AG04449 (cell line): ENCODE results near the gene PLD3.

Source experiments
- CTCF ChIA-PET: fragments of 350-600 bp; formaldehyde crosslinking; extraction: SDS; loops from one replicate; lab custom pipeline; 2021; ENCODE audit warnings: antibody characterized with exemption; lab: Yijun Ruan, JAX
- POLR2A ChIA-PET: fragments of 400-600, 350-600 bp; formaldehyde crosslinking; extraction: SDS; loops from one replicate; lab custom pipeline; 2020; ENCODE audit warnings: antibody characterized with exemption, inconsistent platforms; lab: Yijun Ruan, JAX
- DNase-seq: peaks from one replicate; pipeline ENCODE4 v3.0.0-alpha.2; 2010; ENCODE audit warnings: low read depth, low spot score
- H3K4me3 ChIP-seq: 2 replicates; pipeline ENCODE4 v1.5.1; 2011; ENCODE audit warnings: low read depth, mild to moderate bottlenecking, control low read depth, low read length
- TF ChIP-seq, protein P1 (sequence below): IDR thresholded peaks from one replicate; pipeline ENCODE4 v1.5.1; 2011; ENCODE audit warnings: mild to moderate bottlenecking, moderate library complexity, low read length, control low read depth, inconsistent platforms; ENCODE audit not compliant: insufficient read depth; ENCODE audit errors: missing control alignments

PLD3 gene

GRCh38 chr19:40419066-40419612 is 70.6 kb downstream of the PLD3 start:
- TF ChIP-seq, protein P1, sequence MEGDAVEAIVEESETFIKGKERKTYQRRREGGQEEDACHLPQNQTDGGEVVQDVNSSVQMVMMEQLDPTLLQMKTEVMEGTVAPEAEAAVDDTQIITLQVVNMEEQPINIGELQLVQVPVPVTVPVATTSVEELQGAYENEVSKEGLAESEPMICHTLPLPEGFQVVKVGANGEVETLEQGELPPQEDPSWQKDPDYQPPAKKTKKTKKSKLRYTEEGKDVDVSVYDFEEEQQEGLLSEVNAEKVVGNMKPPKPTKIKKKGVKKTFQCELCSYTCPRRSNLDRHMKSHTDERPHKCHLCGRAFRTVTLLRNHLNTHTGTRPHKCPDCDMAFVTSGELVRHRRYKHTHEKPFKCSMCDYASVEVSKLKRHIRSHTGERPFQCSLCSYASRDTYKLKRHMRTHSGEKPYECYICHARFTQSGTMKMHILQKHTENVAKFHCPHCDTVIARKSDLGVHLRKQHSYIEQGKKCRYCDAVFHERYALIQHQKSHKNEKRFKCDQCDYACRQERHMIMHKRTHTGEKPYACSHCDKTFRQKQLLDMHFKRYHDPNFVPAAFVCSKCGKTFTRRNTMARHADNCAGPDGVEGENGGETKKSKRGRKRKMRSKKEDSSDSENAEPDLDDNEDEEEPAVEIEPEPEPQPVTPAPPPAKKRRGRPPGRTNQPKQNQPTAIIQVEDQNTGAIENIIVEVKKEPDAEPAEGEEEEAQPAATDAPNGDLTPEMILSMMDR: no peak
- CTCF ChIA-PET: interaction anchor here (0.5 to 5.0 kb wide), 5 partner anchors 10 to 123 kb away, joined by 3 to 62 read pairs (median 7); partner anchors contain the start of gene BLVRB
- POLR2A ChIA-PET: no interaction called here
- H3K4me3 ChIP-seq: no peak overlapping the region
- no peak for DNase-seq

DNA sequence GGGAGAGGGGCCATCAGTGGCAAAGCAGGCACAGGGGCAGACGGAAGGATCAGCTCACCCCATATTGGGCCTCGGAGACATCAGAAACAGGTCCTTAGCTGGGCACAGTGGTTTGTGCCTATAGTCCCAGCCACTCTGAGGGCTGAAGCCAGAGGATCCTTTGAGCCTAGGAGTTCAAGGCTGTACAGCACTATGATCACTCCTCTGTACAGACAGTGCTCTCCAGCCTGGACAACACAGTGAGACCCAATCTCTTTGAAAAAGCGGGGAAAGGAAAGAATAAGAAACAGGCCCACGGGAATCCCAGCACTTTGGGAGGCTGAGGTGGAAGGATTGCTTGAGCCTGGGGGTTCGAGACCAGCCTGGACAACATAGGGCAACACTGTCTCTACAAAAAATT is 71.3 kb downstream of the PLD3 start:
- CTCF ChIA-PET: interaction anchor here (0.7 to 5.0 kb wide), 17 partner anchors 11 to 215 kb away, joined by 3 to 62 read pairs (median 6); partner anchors contain the start of genes BLVRB and SERTAD3
- POLR2A ChIA-PET: interaction anchor here (0.7 to 1.9 kb wide), 3 partner anchors 14 to 55 kb away, joined by 3 to 9 read pairs (median 9); partner anchors contain the start of gene SERTAD3
- TF ChIP-seq, protein P1: no peak
- no peak overlapping the region for H3K4me3 ChIP-seq
- no peak for DNase-seq

- POLR2A ChIA-PET: interaction anchor here (0.7 to 1.9 kb wide), 10 partner anchors 9 to 213 kb away, joined by 3 to 9 read pairs (median 4); partner anchors contain the start of genes BLVRB and SERTAD3
- TF ChIP-seq, protein P1: no peak
- H3K4me3 ChIP-seq: peak overlapping the region; percentile 68
- CTCF ChIA-PET: interaction anchor here (0.8 to 5.0 kb wide), 24 partner anchors 9 to 214 kb away, joined by 3 to 62 read pairs (median 5); partner anchors contain the start of genes BLVRB and SERTAD3
- no peak for DNase-seq
Measured at GRCh38 chr19:40420451-40420765, 71.9 kb downstream of the PLD3 start.

DNA sequence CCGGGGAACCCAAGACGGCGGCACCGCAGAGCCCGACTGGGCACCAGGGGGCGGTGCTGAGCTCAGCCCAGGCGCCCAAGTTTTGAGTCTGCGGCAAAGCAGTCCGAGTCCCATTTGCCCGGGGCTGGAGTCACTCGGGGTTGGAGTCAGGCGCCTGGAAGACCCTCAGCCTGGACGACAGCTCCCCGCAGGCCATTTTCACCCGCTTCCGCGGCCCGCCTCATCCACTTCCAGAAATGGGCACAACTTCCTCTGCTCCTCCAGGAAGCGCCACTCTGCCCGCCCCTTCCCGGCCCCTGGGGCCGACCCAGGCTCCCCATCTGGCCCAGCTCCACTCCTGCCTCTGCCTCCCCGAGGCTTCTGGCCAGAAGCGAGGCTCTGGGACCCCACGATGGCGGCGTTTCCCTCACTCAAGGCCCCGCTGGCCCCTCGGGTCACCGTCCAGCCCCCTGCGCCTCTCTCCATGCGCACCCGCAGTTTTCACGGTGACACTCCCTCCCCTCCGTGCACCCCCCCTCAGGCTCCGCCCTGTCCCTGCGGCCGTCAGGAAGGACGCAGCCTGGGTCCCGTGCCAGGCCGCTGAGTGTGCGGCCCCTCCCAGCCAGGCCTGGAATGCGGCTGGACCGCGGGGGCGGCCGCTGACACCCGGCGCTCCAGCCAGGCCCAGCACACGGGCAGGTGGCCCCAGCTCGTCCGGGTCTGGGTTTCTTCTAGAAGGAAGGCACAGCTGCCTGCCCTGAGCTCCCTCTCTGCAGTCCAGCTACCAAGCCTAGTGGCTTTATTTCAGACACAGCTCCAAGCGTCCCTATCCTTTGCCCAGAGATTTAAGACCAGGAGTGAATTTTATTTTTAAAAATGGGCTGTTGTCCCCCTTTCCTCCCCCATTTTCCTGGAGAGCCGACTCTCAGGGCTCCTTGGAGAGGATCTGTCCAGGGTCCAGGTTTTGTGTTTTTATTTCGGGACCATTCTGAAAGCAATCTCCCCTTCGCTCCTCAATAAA is 72.6 kb downstream of the PLD3 start:
- CTCF ChIA-PET: interaction anchor here (0.6 to 5.0 kb wide), 24 partner anchors 9 to 214 kb away, joined by 3 to 62 read pairs (median 5); partner anchors contain the start of genes BLVRB and SERTAD3
- H3K4me3 ChIP-seq: peak overlapping the region; percentile 68
- DNase-seq: peak; percentile 45
- TF ChIP-seq, protein P1: peak; percentile 97
- POLR2A ChIA-PET: interaction anchor here (0.7 to 1.9 kb wide), 10 partner anchors 10 to 213 kb away, joined by 3 to 9 read pairs (median 4); partner anchors contain the start of genes BLVRB and SERTAD3

GRCh38 chr19:40421993-40422747 is 73.7 kb downstream of the PLD3 start:
- CTCF ChIA-PET: interaction anchor here (1.1 to 5.0 kb wide), 5 partner anchors 10 to 212 kb away, joined by 3 to 62 read pairs (median 20); partner anchors contain the start of genes BLVRB and SERTAD3
- no peak overlapping the region for H3K4me3 ChIP-seq

More at GRCh38 chr19:40421993-40422747, 73.7 kb downstream of the PLD3 start:
- DNase-seq: no peak
- TF ChIP-seq, protein P1: no peak
- POLR2A ChIA-PET: interaction anchor here (1.0 kb wide), 1 partner anchor 74 kb away, joined by 3 read pairs; the partner anchor contains the start of genes C19orf47 and PLD3
